SK-N-SH treated with all-trans-retinoic acid at 6 μM for 48 hours (cell line): ENCODE data around the gene FIBCD1.

Experiments
- ATAC-seq: fragments of 200-7000 bp; cut with Tn5 transposase; 3 replicates; pipeline ENCODE4 v1.9.1; 2020; ENCODE audit warnings: mild to moderate bottlenecking, moderate library complexity
- ARNTL ChIP-seq: fragments of 450-650 bp; formaldehyde crosslinking; IDR thresholded peaks from 2 replicates; pipeline ENCODE4 v1.5.0; 2020; ENCODE audit warnings: low read depth, mild to moderate bottlenecking, moderate library complexity, borderline replicate concordance
- BACH2 ChIP-seq: fragments of 250-450 bp; sonication (Bioruptor Pico); IDR thresholded peaks from 2 replicates; pipeline ENCODE4 v1.9.0; 2021; ENCODE audit warnings: mild to moderate bottlenecking, borderline replicate concordance
- CREB5 ChIP-seq: fragments of 250-450 bp; sonication (Bioruptor Pico); IDR thresholded peaks from 2 replicates; pipeline ENCODE4 v1.5.1; 2020; ENCODE audit warnings: low read depth, mild to moderate bottlenecking, moderate library complexity
- CSDC2 ChIP-seq: fragments of 250-450 bp; sonication (Bioruptor Pico); IDR thresholded peaks from 2 replicates; pipeline ENCODE4 v1.5.0; 2020; ENCODE audit warnings: mild to moderate bottlenecking, moderate library complexity
- CSRNP3 ChIP-seq: fragments of 250-450 bp; sonication (Bioruptor Pico); IDR thresholded peaks from 2 replicates; pipeline ENCODE4 v1.5.1; 2021; ENCODE audit warnings: mild to moderate bottlenecking, moderate library complexity
- ESRRG ChIP-seq: fragments of 250-450 bp; sonication (Bioruptor Pico); IDR thresholded peaks from 2 replicates; pipeline ENCODE4 v1.6.1; 2021; ENCODE audit warnings: mild to moderate bottlenecking
- GLIS3 ChIP-seq: fragments of 250-450 bp; sonication (Bioruptor Pico); IDR thresholded peaks from 2 replicates; pipeline ENCODE4 v1.5.0; 2020; ENCODE audit warnings: mild to moderate bottlenecking, moderate library complexity
- ISL1 ChIP-seq: fragments of 250-450 bp; sonication (Bioruptor Pico); IDR thresholded peaks from 2 replicates; pipeline ENCODE4 v2.1.2; 2022; ENCODE audit warnings: mild to moderate bottlenecking, moderate library complexity
- OSR1 ChIP-seq: fragments of 250-450 bp; sonication (Bioruptor Pico); IDR thresholded peaks from 2 replicates; pipeline ENCODE4 v1.8.0; 2022; ENCODE audit warnings: moderate library complexity, mild to moderate bottlenecking, inconsistent platforms
- POU6F1 ChIP-seq: fragments of 250-450 bp; sonication (Bioruptor Pico); IDR thresholded peaks from 2 replicates; pipeline ENCODE4 v1.8.0; 2021; ENCODE audit warnings: low read depth, mild to moderate bottlenecking, moderate library complexity, borderline replicate concordance
- PPARA ChIP-seq: fragments of 250-450 bp; sonication (Bioruptor Pico); IDR thresholded peaks from 2 replicates; pipeline ENCODE4 v1.5.0; 2020; ENCODE audit warnings: mild to moderate bottlenecking, borderline replicate concordance
- RARB ChIP-seq: fragments of 250-450 bp; sonication (Bioruptor Pico); IDR thresholded peaks from 2 replicates; pipeline ENCODE4 v1.8.0; 2021; ENCODE audit warnings: mild to moderate bottlenecking, moderate library complexity
- SNAI2 ChIP-seq: fragments of 250-450 bp; sonication (Bioruptor Pico); IDR thresholded peaks from 2 replicates; pipeline ENCODE4 v1.5.0; 2020; ENCODE audit warnings: mild to moderate bottlenecking, moderate library complexity
- TOX ChIP-seq: fragments of 250-450 bp; sonication (Bioruptor Pico); IDR thresholded peaks from 2 replicates; pipeline ENCODE4 v1.8.0; 2021; ENCODE audit warnings: mild to moderate bottlenecking, moderate library complexity, borderline replicate concordance
- TSHZ2 ChIP-seq: fragments of 250-450 bp; sonication (Bioruptor Pico); IDR thresholded peaks from 2 replicates; pipeline ENCODE4 v1.5.0; 2020; ENCODE audit warnings: mild to moderate bottlenecking, moderate library complexity
- ZC3H10 ChIP-seq: fragments of 250-450 bp; sonication (Bioruptor Pico); IDR thresholded peaks from 2 replicates; pipeline ENCODE4 v1.5.1; 2021; ENCODE audit warnings: mild to moderate bottlenecking, moderate library complexity
- ZFP3 ChIP-seq: fragments of 250-450 bp; sonication (Bioruptor Pico); IDR thresholded peaks from 2 replicates; pipeline ENCODE4 v1.5.0; 2020; ENCODE audit warnings: mild to moderate bottlenecking, moderate library complexity
- ZFP30 ChIP-seq: fragments of 450-650 bp; formaldehyde crosslinking; IDR thresholded peaks from 2 replicates; pipeline ENCODE4 v1.5.0; 2022; ENCODE audit warnings: mild to moderate bottlenecking, moderate library complexity
- ZNF565 ChIP-seq: fragments of 450-650 bp; formaldehyde crosslinking; conservative IDR thresholded peaks from 2 replicates; pipeline ENCODE4 v1.5.0; 2020; ENCODE audit warnings: low read depth, mild to moderate bottlenecking, moderate library complexity
- ZNF70 ChIP-seq: fragments of 450-650 bp; formaldehyde crosslinking; IDR thresholded peaks from 2 replicates; pipeline ENCODE4 v1.5.0; 2020; ENCODE audit warnings: mild to moderate bottlenecking, moderate library complexity

Gene FIBCD1

GRCh38 chr9:130936285-130937117, 2.5 kb downstream of the FIBCD1 start:
- no peak for TF ChIP-seq CREB5 (CRISPR knock-in tag)
- TF ChIP-seq CSDC2 (CRISPR knock-in tag) = no peak
- TF ChIP-seq ZC3H10 (CRISPR knock-in tag) = no peak
- no peak for TF ChIP-seq ZFP30 (CRISPR knock-in tag)
- TF ChIP-seq TOX = no peak
- no peak for TF ChIP-seq OSR1 (CRISPR knock-in tag)
- TF ChIP-seq BACH2 (CRISPR knock-in tag) = no peak
- no peak for TF ChIP-seq ZNF565
- no peak for TF ChIP-seq GLIS3 (CRISPR knock-in tag)
- TF ChIP-seq SNAI2 (CRISPR knock-in tag) = no peak
- ATAC-seq = peak; percentile 12; the same call in 2 of the 3 replicates

- ATAC-seq = no peak
- TF ChIP-seq ZNF565 (no peak), CSDC2 (CRISPR knock-in tag) (no peak), TSHZ2 (CRISPR knock-in tag) (no peak), ZC3H10 (CRISPR knock-in tag) (no peak), RARB (CRISPR knock-in tag) (no peak), GLIS3 (CRISPR knock-in tag) (no peak), ISL1 (CRISPR knock-in tag) (no peak)
Measured at GRCh38 chr9:130935648-130936271, 3.3 kb downstream of the FIBCD1 start.

DNA sequence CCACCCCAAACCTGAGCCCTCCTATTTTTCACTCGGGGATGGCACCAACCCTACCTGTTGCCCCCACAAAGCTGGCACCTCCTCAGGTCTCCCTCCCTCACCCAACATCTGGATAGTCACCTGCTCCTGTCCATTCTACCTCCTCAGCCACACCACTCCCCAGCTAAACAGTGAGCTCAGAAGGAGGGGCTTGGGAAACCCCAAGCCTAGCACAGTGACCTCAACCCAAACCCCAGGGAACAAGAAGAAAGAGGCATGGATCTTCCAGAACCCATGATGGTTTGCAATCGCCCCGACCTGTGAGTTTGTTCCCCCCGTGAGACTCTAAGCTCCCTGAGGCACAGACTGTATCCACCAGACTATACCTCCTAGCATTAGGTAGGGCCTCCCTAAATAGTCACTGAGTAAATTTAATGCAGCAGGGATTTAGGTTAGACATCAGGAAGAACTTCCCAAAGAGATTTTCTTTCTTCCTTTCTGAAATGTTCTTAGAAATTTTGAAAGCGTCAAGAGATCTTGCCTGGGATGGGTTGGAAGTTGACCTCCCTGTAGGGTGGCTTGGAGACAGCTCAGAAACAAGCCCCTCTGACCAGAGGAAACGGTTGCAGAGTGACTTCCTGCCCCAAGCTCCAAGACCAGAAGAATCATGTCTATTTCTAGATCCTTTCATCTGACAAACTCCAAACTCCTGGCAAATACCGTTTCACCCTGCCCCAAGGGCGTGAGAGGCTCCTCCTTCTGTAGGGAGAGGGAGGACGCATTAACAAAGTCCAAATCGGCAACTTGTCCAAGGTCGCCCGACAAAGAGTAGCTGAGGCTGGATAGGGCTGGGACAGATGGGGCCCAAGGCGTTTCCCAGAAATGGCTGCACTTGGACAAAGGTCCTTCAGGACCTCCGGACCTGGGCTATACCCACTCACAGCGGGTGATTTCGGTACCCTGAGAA, 4.1 kb downstream of the FIBCD1 start:
- ATAC-seq = no peak
- TF ChIP-seq ZNF70 (CRISPR knock-in tag) (no peak), RARB (CRISPR knock-in tag) (no peak), CSDC2 (CRISPR knock-in tag) (no peak), ESRRG (CRISPR knock-in tag) (no peak), CREB5 (CRISPR knock-in tag) (no peak), TSHZ2 (CRISPR knock-in tag) (no peak), ZFP3 (CRISPR knock-in tag) (no peak), POU6F1 (CRISPR knock-in tag) (no peak), ARNTL (no peak), ISL1 (CRISPR knock-in tag) (no peak), ZC3H10 (CRISPR knock-in tag) (no peak), PPARA (CRISPR knock-in tag) (no peak), CSRNP3 (CRISPR knock-in tag) (no peak), BACH2 (CRISPR knock-in tag) (no peak), SNAI2 (CRISPR knock-in tag) (no peak)
